HG02588 (cell line): Measurements from ENCODE around the gene ZDHHC8.

Experiments
- ATAC-seq: cut with Tn5 transposase; IDR thresholded peaks from one replicate; pipeline ENCODE4 v1.9.1; 2021; ENCODE audit warnings: mild to moderate bottlenecking, moderate library complexity; ENCODE audit not compliant: unreplicated experiment

The ZDHHC8 gene

DNA sequence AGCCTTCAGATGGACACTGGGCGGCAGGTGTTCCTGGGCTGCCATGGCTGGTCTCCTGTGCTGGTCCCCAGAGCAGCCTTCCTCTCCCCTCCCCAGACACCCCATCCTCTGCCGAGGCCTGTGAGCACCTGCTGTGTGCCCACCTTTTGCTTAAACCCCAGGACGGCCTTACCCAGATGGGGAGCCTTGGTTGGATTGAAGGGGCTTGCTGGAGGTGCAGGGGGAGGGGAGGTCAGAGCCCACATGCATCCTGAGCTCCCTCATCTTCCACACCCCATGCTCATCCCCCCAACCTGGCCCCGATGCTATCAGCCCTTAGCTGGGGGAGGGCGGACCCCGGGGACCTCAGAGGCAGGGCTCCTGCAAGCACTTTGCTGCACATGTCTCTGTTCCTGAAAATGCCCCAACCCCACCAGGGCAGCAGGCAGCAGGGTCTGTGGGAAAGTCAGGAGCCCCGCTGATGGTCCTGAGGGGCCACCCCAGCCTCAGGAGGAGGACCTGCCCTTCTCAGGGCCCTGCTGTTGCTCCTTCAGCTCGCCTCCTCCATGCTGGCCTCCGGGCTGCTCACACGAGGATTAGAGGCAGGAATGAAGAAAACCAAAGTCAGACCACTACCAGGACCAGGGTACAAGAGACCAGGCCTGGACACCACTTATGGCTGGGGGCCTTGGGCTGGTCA, 60.8 kb downstream of the ZDHHC8 start:
- no peak for ATAC-seq

- no peak for ATAC-seq
Observed at GRCh38 chr22:20192972-20193760, 61.6 kb downstream of the ZDHHC8 start.

- no peak for ATAC-seq
Observed at GRCh38 chr22:20193761-20194494, 62.3 kb downstream of the ZDHHC8 start.

- ATAC-seq = no peak
Observed at GRCh38 chr22:20194681-20195593, 63.3 kb downstream of the ZDHHC8 start.

DNA sequence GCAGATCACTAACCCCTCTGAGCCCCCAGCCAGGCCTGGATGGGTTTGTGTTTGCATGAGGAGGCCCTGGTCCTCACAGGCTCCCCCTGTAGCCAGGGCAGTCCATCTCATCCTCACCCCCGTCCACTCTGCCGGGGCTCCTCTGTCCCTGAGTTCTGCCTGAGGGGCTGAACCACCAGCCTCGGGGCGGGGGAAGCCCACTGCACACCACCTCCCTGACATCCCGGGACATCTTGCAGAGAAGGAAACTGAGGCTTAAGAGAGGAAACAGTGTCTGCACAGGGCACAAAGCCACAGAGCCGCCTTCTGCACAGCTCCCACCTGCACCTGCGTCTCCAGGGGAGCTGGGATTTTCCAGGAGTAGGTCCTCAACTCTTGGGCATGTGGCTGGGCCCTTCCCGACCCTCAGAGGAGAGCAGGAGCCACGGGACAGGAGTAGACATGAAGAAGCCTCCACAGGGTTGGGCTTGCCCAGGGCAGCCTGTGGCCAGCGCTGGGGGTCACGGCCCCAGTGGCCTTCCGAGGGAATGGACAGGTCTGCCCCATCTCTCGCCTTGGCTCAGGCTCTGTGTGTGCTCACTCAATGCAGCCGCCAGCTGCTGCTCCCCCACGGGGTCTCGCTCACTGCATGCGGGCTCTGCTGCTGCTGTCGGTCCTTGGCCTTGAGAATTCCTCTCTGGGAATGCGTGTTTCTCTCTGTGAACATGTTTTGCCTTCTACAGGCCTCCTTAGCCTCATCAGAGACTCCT, 64.7 kb downstream of the ZDHHC8 start:
- no peak for ATAC-seq
